Astrocyte of the spinal cord (primary cell): ENCODE measurements around the gene RAET1L.
"Not testable (repeated sequence)": the region's sequence is repeated elsewhere in the genome, so short reads cannot be mapped to it uniquely, and the experiment has no call there.

Experiments used
- DNase-seq: peaks from one replicate; pipeline ENCODE4 v3.0.0; 2011; ENCODE audit warnings: low read depth, low spot score
- H3K4me3 ChIP-seq: 2 replicates; pipeline ENCODE4 v1.5.1; 2011; ENCODE audit warnings: low read depth, mild to moderate bottlenecking, low read length, moderate library complexity
- CTCF ChIP-seq: IDR thresholded peaks from 2 replicates; pipeline ENCODE4 v1.5.1; 2012; ENCODE audit warnings: low read depth, mild to moderate bottlenecking, low read length, inconsistent platforms
- in situ Hi-C: cut with HindIII; loops from 2 replicates; pipeline ENCODE4 v1.10.0; 2017; ENCODE audit warnings: low sequenced_read_pairs

RAET1L gene

GRCh38 chr6:150016324-150017185 is 8.8 kb downstream of the RAET1L start:
- peak; percentile 68 for DNase-seq
- in situ Hi-C loops = no loop called here
- peak; percentile 44 for TF ChIP-seq CTCF
- no peak overlapping the region for H3K4me3 ChIP-seq

- DNase-seq, in situ Hi-C loops: not testable (repeated sequence)
Measured at GRCh38 chr6:150015281-150016001, 9.9 kb downstream of the RAET1L start.

GRCh38 chr6:150014623-150015280 is 10.6 kb downstream of the RAET1L start:
- in situ Hi-C loops, DNase-seq, H3K4me3 ChIP-seq: not testable (repeated sequence)

More at GRCh38 chr6:150015281-150016001, 9.9 kb downstream of the RAET1L start:
- H3K4me3 ChIP-seq = not testable (repeated sequence)

GRCh38 chr6:150013785-150014622 is 11.3 kb downstream of the RAET1L start:
- DNase-seq, in situ Hi-C loops, H3K4me3 ChIP-seq: not testable (repeated sequence)

- DNase-seq, H3K4me3 ChIP-seq, in situ Hi-C loops: not testable (repeated sequence)
Measured at GRCh38 chr6:150012846-150013784, 12.2 kb downstream of the RAET1L start.

- in situ Hi-C loops = no loop called here
- DNase-seq = no peak
- H3K4me3 ChIP-seq = no peak overlapping the region
- TF ChIP-seq CTCF = no peak
Measured at GRCh38 chr6:150008588-150008987, 16.7 kb downstream of the RAET1L start.

GRCh38 chr6:150006961-150007464 is 18.3 kb downstream of the RAET1L start:
- no peak overlapping the region for H3K4me3 ChIP-seq
- in situ Hi-C loops = no loop called here
- TF ChIP-seq CTCF = peak; percentile 58
- no peak for DNase-seq
